ENCODE results near the gene AFAP1. TPM values are rescaled to one million over a fixed set of nuclear protein-coding genes. Genes with fewer than 3 reads are reported as not detected.

The AFAP1 gene
- total and polyA plus RNA-seq, 2 of the 8 experiments (the other 6 are each of a cell fraction or from before 2014, with no cell fraction given): 3.6 to 18.2 TPM

GRCh38 chr4:7970361-7970946 is 30.8 kb upstream of the AFAP1 start (continued):
- TF ChIP-seq CHD7 (IDR thresholded peaks at IDR 0.05; ENCODE audit: insufficient replicate concordance, low read length) (no peak), MAX (IDR thresholded peaks at IDR 0.05) (peak; percentile 63; the same call in 1 of the 2 replicates), E2F6 (IDR thresholded peaks at IDR 0.05) (peak; percentile 38), SP1 (IDR thresholded peaks at IDR 0.05; ENCODE audit: low read depth, low read length) (no peak), ATF3 (IDR thresholded peaks at IDR 0.05; ENCODE audit: insufficient read depth, low read depth, low read length) (no peak), FOSL1 (IDR thresholded peaks at IDR 0.05; ENCODE audit: insufficient read depth, low read depth, low read length) (no peak), EP300 (IDR thresholded peaks at IDR 0.05; ENCODE audit: borderline replicate concordance in 1 of 2, low read depth in 2 of 2, low read length in 2 of 2) (no peak)

Measured in H1 (cell line).